ENCODE measurements around the gene CLCN1. TPM values are rescaled to one million over a fixed set of nuclear protein-coding genes. Genes with fewer than 3 reads are reported as not detected.
"Not testable (repeated sequence)": the region's sequence is repeated elsewhere in the genome, so short reads cannot be mapped to it uniquely, and the experiment has no call there.

CLCN1 gene
- polyA plus RNA-seq, 1 donor, result 0.35 TPM

GRCh38 chr7:143384661-143385631 lies 69.0 kb downstream of the CLCN1 start:
- no peak for DNase-seq

- no peak for DNase-seq
Measured at GRCh38 chr7:143385891-143386781, 70.2 kb downstream of the CLCN1 start.

GRCh38 chr7:143387156-143387975 lies 71.5 kb downstream of the CLCN1 start:
- DNase-seq, result no peak

GRCh38 chr7:143388051-143388450 lies 72.1 kb downstream of the CLCN1 start:
- DNase-seq, result no peak

GRCh38 chr7:143388491-143389101 lies 72.7 kb downstream of the CLCN1 start:
- DNase-seq, result no peak

- no peak for DNase-seq
Measured at GRCh38 chr7:143389316-143390103, 73.6 kb downstream of the CLCN1 start.

GRCh38 chr7:143390104-143390772 lies 74.3 kb downstream of the CLCN1 start:
- no peak for DNase-seq

- DNase-seq, result no peak
Measured at GRCh38 chr7:143390773-143391317, 74.9 kb downstream of the CLCN1 start.

GRCh38 chr7:143391462-143392404 lies 75.8 kb downstream of the CLCN1 start:
- DNase-seq, result no peak

- DNase-seq, result not testable (repeated sequence)
Measured at GRCh38 chr7:143392427-143392826, 76.5 kb downstream of the CLCN1 start.

GRCh38 chr7:143392875-143393266 lies 77.0 kb downstream of the CLCN1 start:
- DNase-seq, result no peak

- no peak for DNase-seq
Measured at GRCh38 chr7:143393267-143394041, 77.5 kb downstream of the CLCN1 start.

- no peak for DNase-seq
Measured at GRCh38 chr7:143394068-143394467, 78.2 kb downstream of the CLCN1 start.

- DNase-seq, result no peak
Measured at GRCh38 chr7:143394777-143395176, 78.9 kb downstream of the CLCN1 start.

- no peak for DNase-seq
Measured at GRCh38 chr7:143395187-143396149, 79.6 kb downstream of the CLCN1 start.

GRCh38 chr7:143396182-143396581 lies 80.3 kb downstream of the CLCN1 start:
- no peak for DNase-seq
